GM18870 (cell line): Measurements from ENCODE around the gene TBL1X.
"Not testable (repeated sequence)": the region's sequence is repeated elsewhere in the genome, so short reads cannot be mapped to it uniquely, and the experiment has no call there.

Experiments
- ATAC-seq: cut with Tn5 transposase; IDR thresholded peaks from one replicate; pipeline ENCODE4 v1.9.1; 2021; ENCODE audit warnings: moderate library complexity; ENCODE audit not compliant: unreplicated experiment

TBL1X gene

DNA sequence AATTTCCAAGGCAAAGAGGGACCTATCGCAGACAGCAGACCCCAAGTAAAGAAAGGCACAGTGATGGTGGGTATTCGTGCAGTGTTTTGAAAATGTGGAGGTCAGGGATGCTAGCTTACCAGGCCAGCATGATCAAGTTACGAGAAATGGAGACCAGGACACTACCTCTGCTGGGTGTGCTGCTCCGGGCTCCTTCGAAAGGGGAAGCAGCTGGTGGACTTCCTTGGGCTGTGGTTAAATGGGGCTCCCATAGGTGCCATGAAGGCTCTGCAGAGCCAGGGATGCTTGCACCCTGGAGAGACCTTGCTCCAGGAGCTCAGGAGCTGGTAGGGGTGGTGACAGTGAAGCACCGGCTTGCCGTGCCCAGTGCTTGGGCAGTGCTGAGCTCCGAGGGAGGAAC, 68.8 kb downstream of the TBL1X start:
- ATAC-seq, result no peak

DNA sequence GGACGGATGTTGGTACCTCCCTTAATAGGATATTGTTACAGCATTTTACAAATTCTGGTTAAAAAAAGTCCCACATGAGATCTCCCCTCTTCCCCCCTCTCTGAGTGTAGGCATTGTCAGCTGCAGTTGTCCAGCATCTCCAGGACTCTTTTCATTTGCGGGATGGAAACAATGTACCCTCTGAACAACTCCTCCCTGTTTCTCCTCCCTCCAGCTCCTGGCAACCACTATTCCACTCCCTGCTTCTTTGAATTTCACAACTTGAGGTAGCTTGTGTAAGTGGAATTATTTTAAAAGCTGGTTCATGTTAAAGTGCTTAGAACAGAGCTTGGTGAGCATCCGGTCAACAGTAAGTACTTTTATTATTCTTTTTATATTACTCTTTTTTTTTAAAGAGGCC, 69.8 kb downstream of the TBL1X start:
- ATAC-seq, result no peak

DNA sequence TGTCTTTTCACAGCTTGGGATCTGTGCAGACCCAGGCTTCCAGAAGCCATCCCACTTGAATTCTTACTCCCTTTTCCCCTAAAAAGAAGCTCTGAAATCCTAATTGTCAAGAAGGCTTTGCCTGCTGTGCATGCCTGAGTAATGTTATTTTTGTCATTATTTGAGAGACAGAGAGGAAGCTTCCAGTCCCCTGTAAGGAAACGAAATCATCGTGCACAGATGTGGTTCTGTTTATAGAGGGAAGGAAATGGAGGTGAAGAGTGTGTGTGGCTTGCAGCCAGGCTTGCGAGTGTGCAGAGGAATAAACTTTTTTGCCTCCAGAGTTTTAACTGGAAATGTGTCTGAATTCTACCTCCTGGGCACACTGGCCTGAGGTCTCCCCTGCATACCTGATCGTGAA, 70.2 kb downstream of the TBL1X start:
- no peak for ATAC-seq

GRCh38 chrX:9536156-9536555, 71.3 kb downstream of the TBL1X start:
- not testable (repeated sequence) for ATAC-seq

DNA sequence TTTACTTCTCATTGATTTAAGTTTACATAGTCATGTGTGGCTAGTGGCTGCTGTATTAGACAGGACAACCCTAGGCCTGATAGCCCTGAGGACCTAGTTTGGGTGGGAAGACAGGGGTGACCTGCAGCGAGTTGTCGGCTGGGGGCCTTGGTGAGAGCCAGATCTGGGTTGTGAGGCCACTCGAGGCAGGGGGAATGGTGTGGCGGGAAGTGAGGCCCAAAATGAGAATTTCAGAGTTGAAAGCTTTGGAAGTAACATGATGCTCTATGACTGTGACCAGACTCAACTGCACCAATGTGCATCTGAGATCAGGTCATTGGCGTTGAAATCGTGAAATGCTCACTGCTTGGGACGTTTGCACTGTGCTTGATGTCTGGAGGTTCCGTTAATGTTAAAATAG, 72.9 kb downstream of the TBL1X start:
- ATAC-seq, result no peak

DNA sequence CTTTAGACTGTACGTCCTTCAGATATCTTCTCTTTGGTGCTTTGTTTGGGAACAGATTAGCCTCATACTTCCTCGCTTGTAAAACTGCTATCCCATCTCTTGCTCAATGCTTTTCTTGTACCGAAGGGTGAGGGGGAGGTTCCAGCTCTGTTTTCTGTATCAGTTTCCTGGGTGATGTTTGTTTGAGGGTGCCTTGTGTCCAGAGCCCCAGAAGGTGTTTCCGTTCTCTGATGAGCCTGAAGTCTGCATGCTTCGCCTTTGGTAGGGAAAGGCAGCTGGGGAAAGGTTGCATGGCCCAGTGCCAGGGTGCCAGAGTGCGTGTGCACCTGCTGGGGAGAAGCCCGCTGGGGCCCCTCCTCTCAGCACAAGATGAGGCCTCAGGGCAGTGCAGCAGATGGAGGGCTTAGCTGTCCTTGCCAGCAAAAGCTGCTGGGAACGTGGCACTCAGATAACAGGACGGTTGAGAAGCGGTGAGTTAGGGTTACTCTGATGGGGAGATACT, 73.7 kb downstream of the TBL1X start:
- no peak for ATAC-seq

DNA sequence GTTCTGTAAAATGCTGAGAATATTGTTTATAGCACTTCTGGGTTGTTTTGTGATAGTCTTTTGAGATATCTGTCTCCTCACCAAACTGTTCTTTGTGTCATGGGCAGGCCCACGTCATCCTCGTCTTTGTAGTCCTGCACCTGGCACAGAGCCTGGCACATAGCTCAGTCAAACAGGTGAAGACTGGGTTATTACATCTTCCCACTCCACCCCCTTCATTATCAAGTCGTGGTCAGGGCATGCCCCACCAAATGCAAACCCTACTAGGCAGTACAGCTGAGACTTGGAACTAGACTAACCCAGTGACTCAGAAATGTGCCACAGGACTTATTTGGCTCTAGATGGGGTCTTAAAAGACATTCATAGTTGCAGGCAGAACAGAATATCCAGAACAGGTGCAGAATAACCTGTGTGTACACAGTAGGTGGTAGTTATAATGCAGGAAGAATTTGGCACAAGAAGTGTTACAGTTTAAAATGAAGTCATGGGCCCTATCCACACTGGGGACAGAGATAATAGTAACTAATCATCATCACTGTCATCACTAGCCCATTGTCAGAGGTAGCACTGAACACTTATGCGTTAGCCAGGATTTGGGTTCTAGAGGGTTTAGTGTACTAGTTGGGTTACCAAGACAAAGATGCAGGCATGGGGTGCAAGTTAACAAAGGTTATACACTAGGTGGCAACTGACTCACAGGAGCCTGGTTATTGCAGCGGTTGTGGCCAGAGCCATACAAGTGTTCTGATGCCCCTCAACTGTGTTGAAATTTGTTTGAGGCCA, 74.9 kb downstream of the TBL1X start:
- no peak for ATAC-seq

DNA sequence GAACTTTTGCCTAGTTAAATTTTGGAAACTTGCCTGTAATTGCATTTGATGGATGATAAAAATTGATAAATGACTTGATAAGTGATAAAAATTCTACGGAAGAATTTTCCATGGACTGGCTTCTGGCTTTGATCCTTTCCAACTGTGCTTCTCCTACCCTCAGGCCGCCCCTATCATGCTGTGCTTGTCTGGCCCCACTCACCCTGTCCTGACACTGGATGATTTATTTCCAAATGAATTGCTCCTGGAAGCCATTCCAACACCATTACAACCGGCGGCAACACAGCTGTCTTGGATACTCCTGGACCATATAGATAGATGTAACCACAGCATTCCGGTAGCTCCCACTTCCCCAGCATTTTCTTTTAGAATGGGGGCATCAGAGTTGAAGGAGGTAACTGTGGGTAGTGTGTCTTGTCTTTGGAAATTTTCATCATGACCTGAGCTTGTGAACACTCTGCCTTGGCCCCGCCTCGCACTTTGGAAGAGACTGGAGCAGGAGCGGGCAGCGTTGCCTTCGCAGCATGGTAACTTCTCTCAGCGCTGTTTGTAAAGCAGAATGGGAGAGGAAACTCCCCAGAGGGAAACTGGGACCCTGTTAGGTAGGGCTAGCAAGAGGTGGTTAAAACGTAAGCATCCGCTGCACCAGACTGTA, 77.4 kb downstream of the TBL1X start:
- no peak for ATAC-seq

DNA sequence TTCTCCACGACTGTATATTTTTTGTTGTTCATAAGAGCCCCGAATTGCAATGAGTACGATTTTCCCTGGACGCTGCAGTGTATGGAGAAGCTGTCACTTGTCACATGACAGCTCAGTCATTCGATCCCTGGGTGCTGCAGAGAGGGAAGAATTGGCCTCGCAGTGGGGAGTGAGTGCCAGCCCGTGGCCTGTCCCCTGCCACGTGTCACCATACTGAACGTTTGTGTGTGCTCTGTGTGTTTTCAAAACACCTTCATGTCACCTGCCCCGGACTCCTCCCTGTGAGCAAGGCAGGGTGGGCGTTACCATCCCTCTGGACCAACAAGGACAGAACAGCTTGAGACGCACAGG, 77.9 kb downstream of the TBL1X start:
- ATAC-seq, result no peak

- no peak for ATAC-seq
Observed at GRCh38 chrX:9555354-9555753, 90.5 kb downstream of the TBL1X start.

DNA sequence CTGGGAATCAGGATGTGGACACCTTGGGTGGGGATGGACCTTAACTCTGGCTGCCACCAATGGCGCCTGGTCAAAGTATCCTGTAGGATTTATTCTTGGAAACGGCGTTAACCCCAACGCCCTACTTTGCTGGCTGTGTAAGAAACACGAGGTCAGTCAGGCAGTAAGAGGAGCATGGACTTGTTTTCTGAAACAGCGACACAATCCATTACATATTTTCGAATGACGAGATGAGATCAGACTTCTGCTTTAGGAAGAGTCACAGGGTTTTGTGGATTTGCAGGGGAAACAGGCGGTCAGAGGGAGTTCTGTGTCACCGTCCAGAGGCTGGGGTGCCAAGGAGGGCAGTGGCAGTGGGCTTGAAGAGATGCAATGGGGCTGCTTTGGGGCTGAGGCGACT, 92.2 kb downstream of the TBL1X start:
- ATAC-seq, result no peak

- no peak for ATAC-seq
Observed at GRCh38 chrX:9557521-9557920, 92.7 kb downstream of the TBL1X start.

DNA sequence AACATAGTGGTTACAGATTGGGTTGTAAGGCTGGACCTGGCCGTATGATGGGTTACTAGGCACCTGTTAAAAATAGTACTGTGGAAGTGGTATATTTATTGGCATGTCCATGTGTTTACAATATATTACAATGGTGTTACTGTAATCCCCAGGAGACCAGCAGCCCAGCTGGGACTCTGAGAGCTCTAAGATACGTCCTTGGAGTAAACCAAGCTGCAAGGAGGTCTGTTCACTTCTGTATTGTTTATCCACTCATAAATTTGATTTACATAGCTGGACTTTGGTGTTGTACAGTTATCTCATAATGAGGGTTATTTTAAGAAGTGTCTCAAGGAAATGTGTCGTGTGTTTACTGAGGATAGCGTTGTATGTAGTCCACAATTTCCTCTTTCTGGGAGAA, 93.8 kb downstream of the TBL1X start:
- ATAC-seq, result no peak

GRCh38 chrX:9560219-9560618, 95.4 kb downstream of the TBL1X start:
- ATAC-seq, result no peak

DNA sequence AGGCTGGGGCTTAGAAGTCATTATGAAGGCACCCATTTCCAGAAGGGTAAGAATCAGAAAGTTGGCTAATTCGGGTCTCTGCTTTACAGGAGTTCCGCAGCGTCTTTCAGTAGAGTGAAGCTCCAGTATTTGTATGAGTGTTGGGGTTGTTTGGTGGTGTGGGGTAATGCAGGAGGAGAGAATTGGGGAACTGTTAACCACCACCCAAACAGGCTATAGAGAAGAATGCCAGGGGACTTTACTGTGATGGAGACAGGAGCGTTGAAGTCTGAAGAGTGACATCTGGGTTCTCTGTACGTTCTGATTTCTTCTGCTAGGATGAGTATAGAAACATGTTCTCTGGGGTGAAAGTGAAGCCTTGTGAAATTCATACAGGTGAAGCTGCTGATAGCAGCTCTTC, 96.3 kb downstream of the TBL1X start:
- ATAC-seq, result no peak

DNA sequence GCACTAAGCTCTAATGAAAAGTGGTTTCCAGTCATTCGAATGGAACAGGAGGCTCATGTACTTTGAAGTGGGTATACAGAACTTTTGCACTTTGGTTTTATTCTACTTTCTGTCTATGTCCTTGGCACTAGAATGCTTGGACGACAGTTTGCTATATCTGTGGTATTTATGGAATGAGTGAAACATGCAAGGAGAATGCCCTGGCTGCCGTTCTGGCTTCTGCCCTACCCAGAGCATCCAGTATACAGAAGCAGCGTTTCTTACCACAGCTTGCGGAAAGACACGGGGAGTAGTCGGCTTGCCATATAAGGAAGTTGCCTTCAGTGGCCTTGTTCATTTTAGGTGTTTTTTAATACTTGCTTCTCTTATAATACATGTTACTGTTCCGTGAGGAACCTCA, 98.0 kb downstream of the TBL1X start:
- ATAC-seq, result no peak

GRCh38 chrX:9566150-9566621, 101.3 kb downstream of the TBL1X start:
- ATAC-seq, result no peak

DNA sequence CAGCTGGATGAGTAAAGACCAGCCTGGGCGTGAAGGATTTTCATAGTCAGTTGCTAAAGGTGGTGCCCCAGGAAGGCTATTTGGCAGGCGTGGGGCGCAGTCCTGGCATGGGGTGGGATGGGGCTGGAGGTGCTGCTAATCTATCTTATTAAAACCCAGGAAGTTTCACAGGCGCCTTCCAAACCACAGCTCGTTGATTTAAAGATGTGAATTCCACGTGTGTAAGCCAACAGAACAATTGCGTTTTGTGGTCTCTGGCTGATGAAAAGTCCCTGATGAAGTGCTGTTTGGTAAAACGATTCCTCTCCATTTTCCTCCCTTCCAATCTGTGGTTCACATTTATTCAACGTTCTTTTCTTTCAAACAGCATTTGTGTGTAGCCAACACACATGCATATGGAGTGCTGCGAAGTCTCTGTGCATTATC, 105.0 kb downstream of the TBL1X start:
- no peak for ATAC-seq

DNA sequence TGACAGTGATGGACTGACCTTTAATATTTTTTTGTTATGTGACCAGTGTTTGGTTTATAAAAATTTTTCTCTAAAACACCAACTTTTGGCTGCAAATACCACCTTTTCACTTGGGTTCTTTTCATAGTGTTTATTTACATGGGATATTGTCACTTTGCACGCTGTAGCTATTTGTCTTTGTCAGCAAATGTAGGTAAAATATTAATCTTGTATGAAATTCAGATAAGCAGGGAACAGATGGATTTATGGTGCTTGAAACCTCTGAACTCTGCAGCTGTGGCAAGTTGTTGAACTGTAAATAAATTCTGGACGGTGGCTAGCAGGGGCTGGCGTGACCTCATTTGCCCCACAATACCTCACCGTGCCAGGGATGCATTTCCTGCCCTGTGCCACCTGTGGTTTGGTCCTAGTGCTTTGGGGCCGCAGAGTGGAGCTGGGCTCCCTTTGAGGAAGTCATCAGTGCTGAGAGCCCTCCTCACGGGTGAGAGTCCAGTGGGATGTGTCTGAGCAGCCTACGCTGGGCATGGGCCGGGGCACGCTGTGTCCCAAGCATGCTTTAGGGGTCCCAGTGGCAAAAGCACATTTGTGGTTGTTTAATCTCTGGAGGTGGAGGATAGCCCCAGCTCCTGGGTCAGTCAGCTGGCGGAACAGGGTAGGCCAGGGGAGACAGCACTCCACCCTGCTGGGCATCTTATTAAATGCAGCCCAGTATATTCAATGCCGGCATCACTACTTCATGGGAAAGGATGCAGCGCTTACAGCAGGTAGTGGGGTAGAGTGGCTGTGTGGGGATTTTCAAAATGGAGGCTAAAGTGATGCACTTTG, 108.6 kb downstream of the TBL1X start:
- no peak for ATAC-seq

DNA sequence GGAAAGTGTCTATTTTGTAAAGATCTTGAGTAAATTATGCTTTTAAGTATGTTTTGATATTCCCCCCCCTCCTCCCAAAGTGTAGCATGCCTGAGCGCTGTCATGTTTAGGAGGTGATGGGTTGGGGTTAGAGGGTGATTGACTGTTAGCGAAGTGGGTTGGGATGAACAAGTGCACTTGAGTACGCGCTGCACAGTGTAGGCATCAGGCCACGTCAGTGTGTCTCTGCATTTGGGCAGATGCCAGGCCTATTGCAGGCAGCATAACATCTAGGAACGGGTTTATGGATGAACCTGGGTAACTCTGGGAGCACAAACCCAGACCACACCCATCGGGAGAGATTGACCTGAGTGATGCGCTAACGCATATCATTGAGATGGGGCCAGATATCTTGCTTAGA, 111.2 kb downstream of the TBL1X start:
- ATAC-seq, result no peak

DNA sequence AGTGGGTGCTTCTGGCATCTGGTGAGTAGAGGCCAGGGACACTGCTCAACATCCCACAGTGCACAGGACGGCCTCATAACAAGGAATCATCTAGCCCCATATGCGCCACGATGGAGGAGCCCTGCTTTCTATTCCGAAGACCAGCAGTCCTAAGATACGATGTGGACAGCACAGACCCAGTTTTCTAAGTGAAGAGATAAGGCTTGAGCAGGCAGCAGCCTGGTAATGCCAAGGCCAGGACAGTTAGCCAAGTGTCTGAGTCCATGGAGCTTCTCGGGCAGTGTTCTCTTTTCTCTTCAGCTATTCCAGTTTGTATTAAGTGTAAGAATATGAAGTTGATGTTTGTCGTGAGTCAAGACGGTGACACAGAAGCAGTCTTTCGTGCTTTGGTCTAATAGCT, 112.7 kb downstream of the TBL1X start:
- ATAC-seq, result no peak
